ENCODE results near the gene AKR1C1.
"Not testable (repeated sequence)": the region's sequence is repeated elsewhere in the genome, so short reads cannot be mapped to it uniquely, and the experiment has no call there.

GRCh38 chr10:5010043-5010442, 46.8 kb downstream of the AKR1C1 start:
- not testable (repeated sequence) for TF ChIP-seq REST (IDR thresholded peaks at IDR 0.05; ENCODE audit: borderline replicate concordance in 1 of 2, low read depth in 1 of 2, low read length in 2 of 2); CTCF (CRISPR knock-in tag; IDR thresholded peaks at IDR 0.05); RNF2 (conservative IDR thresholded peaks at IDR 0.05; ENCODE audit: low read depth); TBL1XR1 (IDR thresholded peaks at IDR 0.05; ENCODE audit: borderline replicate concordance, low read length, partially characterized antibody); TP53 (CRISPR knock-in tag; conservative IDR thresholded peaks at IDR 0.05); SP4 (CRISPR knock-in tag; IDR thresholded peaks at IDR 0.05); ZFP82 (CRISPR knock-in tag; IDR thresholded peaks at IDR 0.05; ENCODE audit: borderline replicate concordance); U2AF1 (optimal IDR thresholded peaks at IDR 0.05; ENCODE audit: low read depth, low read length); MBNL3 (CRISPR knock-in tag; conservative IDR thresholded peaks at IDR 0.05); MAX (IDR thresholded peaks at IDR 0.05)

Data from HepG2 (cell line).